B cell (primary cell): ENCODE measurements around the gene TENM3.

Experiments used
- CTCF ChIP-seq: fragments of 200-600 bp; IDR thresholded peaks from one replicate; pipeline ENCODE4 v1.8.0; 2022; ENCODE audit warnings: antibody characterized with exemption, mild to moderate bottlenecking
- EZH2 ChIP-seq: IDR thresholded peaks from 2 replicates; pipeline ENCODE4 v1.6.1; 2012; ENCODE audit warnings: borderline replicate concordance, low read depth, mild to moderate bottlenecking, moderate library complexity, low read length; ENCODE audit not compliant: insufficient read depth, poor library complexity, severe bottlenecking

DNA sequence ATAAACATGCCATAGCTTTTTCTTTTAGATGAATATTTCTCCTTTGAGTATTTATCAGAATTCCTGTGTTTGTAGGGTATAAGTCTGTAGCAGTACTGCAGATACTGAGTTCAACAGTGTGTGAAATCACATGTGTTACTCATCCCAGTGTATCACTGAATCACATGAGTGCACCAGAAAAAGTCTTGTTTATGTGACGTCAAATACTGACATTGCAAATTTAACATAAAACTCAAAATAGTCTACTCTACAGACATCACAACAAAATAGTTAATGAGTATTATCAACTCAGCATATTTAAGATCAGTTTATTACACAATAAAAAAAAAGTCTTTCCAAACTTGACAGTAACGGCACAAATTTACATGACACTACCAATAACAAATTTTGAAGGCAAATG lies 452.6 kb downstream of the TENM3 start:
- TF ChIP-seq CTCF (no peak), EZH2 (no peak)
